HG03439 (cell line): ENCODE measurements around the gene PNMA8C.
"Not testable (repeated sequence)": the region's sequence is repeated elsewhere in the genome, so short reads cannot be mapped to it uniquely, and the experiment has no call there.

Experiments
- ATAC-seq: cut with Tn5 transposase; IDR thresholded peaks from one replicate; pipeline ENCODE4 v1.9.1; 2021; ENCODE audit warnings: mild to moderate bottlenecking, moderate library complexity; ENCODE audit not compliant: unreplicated experiment

PNMA8C gene

DNA sequence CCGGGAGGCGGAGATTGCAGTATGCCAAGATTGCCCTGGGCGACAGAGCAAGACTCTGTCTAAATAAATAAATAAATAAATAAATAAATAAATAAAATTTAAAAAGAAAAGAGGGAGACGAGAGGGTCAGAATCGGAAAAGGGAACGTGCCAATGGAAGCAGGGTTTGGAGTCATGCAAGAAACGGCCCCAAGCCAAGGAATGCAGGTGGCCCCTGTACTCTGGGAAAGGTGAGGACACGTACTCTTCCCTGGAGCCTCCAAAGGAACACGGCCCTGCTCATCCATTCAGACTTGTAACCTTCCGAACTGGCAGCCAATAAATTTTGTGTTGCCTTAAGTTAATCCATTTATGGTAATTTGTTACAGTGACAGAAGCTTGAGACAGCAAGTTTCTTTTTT, 19.9 kb upstream of the PNMA8C start:
- no peak for ATAC-seq

DNA sequence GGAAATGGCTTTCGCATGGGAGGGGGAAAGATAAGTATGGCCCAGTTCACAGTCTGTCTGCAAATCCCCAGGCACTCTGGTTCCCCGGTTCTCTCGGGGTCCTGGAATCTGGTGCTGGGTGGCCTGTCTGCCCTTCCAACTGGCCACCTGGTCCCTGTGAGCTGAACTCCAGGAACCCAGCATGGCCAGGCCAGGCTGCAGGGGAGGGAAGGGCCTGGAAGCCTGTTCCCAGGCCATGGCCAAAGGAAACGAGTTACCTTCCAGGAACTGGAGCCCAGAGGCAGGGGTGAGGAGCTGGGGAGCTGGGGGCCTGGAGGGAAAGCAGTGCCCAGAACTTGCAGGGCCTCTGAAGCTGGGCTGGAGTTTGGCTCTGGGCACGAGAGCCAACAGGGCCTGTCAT, 19.1 kb upstream of the PNMA8C start:
- ATAC-seq = no peak

- ATAC-seq = no peak
Observed at GRCh38 chr19:46447006-46447405, 18.3 kb upstream of the PNMA8C start.

GRCh38 chr19:46446021-46446420, 17.3 kb upstream of the PNMA8C start:
- ATAC-seq = no peak

DNA sequence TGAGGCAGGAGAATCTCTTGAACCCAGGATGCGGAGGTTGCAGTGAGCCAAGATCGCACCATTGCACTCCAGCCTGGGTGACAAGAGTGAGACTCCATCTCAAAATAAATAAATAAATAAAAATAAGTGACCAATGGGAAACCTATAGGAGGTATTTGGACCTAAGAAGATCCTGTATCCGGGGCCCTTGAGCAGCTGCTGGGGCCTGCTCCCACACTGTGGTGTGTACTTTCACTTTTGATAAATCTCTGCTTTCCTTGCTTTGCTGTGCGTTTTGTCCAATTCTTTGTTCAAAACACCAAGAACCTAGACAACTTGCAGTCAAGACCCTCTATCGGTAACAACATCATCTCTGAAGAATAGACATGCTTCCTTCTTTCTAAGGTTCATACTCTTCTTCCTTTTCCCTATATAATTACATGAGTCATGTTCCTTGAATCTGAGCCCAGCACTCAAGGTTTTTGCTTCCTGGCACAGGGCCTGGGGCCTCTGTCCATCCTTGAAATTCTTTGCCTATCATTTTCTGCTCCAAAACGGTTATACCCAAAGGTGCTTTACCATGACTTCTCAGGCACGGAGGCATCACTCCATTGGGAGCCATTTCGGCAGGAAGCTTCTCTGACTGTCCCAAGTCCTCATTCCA, 14.2 kb upstream of the PNMA8C start:
- no peak for ATAC-seq

DNA sequence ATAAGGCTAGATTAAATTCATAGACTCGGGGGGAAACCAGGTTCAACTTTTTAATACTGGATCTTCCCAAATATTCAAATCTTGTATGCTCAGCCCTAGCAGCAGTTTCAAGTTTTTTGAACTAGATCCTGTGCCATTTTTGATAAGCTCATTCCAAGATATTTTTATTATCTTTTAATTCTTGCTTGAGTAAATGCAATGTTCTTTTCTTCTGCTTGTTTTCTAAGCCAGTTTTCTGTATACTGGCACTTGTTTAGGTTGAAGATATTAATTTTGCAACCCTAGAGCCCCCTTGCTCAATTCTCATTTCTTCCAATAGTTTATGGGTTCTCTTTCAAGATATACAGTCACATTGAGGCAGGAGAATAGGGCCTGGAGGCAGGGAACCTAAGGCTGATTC, 13.1 kb upstream of the PNMA8C start:
- ATAC-seq = no peak

- ATAC-seq = not testable (repeated sequence)
Observed at GRCh38 chr19:46435689-46436088, 7.0 kb upstream of the PNMA8C start.

DNA sequence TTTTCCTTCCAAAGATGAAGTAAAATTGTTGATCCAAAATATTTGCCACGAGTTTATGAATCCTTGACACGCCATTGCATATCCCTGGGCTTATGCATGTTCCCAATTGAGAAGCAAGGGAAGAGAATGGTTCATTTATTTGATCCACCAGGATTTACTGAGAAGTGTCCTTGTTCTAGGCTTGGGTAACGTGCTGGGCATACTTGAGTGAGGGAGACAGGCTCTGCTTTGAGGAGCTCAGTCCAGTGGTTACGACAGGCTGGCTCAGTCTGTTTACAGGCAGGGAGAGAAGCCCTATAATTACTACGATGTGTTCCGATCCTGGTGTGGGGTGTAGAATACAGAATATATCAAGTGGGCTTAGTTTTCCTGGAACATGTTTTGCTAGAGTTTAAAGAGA, 6.3 kb upstream of the PNMA8C start:
- ATAC-seq = no peak

- not testable (repeated sequence) for ATAC-seq
Observed at GRCh38 chr19:46433470-46433869, 4.7 kb upstream of the PNMA8C start.

DNA sequence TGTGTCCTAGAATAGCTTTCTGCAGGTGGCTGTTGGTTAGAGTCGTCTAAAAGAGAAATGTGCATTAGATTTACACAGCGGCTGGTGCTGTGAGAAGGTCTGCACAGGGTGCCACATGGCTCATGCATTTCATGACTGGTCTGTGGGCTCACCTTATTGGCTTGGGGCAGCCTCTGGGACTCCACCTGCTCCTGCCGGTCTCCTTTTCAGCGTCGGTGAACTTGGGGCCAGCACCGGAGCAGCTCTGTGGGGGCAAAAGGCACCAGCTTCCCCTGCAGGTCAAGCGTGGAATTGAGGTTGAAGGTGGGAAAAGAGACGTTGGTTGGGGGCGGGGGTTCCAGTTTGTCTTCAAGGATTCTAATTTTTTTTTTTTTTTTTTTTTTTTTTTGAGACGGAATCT, 3.1 kb upstream of the PNMA8C start:
- ATAC-seq = no peak

GRCh38 chr19:46429999-46430398, 1.3 kb upstream of the PNMA8C start:
- ATAC-seq = no peak

DNA sequence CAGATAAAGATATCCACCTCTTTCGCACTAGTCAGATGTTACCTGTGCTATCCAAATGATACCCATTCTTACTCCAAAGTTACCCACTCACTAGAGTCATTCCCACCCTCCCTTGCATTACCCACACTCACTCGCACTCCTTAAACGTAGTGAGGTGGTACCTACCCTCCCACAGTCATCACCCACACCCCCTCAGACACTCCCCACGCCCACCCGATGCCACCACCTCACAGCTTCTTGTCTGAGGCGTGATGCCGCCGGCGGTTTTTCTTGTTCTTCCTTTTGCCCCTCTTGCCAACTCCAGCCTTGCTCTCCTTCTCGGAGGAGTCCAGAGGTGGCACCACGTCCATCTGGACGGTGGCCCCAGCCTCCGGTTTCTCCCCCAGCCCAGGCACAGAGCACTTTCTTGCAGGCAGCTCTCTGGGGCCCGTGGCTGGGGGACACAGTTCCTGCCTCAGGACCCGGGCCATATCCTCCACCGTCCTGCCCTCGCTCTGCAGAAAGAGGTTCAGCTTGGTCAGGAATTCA, 1.2 kb downstream of the PNMA8C start:
- ATAC-seq = no peak

- no peak for ATAC-seq
Observed at GRCh38 chr19:46426506-46427162, 2.1 kb downstream of the PNMA8C start.

DNA sequence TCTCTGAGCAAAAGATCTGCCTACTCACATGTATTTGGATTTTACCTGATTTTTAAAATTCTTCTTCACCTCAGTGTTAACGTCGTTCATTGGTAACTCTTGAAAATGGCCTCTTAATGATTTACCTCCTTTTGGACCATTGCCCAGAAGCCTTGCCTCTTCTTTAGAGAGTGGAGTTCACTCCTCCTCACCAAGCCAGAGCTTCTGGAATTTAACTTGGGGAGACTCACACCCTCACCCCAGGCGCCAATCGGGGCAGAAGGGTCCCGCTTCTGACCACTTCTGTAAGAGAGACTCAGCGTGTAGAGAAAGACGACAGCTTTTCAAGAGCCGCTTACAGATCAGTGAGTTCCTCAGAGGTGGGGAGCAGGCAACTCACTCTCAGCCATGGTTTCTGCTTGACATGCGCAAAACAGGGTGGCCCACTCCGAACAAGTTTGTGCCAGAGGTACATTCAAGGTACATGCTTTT, 2.7 kb downstream of the PNMA8C start:
- no peak for ATAC-seq

- ATAC-seq = no peak
Observed at GRCh38 chr19:46423188-46423587, 5.5 kb downstream of the PNMA8C start.

DNA sequence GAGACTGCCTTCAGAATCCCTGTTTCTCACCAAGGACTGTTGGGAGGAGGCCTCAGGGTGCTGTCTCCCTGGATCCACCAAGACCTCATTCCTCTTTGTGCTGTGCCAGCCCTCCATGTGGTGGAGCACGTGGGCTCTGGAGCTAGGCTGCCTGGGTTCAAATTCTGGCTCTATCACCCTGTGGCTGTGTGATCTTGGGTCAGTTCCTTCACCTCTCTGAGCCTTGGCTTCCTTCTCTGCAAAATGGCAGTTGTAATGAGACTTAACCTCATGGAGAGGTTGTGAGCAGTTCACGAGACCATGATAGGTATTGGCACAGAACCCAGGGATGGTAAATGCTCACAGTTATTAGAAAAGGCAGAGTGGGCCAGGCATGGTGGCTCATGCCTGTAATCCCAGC, 6.4 kb downstream of the PNMA8C start:
- no peak for ATAC-seq

GRCh38 chr19:46420056-46420455, 8.7 kb downstream of the PNMA8C start:
- no peak for ATAC-seq

DNA sequence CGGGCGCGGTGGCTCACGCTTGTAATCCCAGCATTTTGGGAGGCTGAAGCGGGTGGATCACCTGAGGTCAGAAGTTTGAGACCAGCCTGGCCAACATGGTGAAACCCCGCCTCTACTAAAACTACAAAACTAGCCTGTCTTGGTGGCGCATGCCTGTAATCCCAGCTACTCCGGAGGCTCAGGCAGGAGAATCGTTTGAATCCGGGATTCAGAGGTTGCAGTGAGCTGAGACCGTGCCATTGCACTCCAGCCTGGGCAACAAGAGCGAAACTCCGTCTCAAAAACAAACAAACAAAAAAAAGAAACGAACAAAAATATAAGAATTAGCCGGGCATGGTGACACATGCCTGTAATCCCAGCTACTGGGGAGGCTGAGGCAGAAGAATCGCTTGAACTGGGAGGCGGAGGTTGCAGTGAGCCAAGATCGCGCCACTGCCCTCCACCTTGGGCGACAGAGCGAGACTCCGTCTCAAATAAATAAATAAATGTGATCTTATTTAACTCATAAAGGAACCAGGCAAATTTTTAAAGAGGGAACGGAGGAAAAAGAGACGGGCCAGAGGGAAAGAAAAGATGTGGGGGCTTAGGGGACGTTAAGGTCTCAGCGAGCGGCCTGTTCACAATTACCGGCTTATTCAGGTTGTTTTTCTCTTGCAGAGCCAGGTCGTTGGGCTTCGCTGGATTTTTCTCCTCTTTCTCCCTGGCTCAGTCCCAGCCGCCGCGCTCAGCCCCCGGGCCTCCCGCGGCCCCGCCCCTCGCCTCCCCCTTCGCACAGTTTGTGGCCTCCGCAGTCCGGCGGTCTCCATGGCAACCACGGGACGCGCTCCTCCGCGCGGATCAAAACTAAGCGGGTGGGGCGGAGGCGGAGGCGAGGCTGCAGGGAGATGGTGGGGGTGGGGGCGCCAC, 12.7 kb downstream of the PNMA8C start:
- not testable (repeated sequence) for ATAC-seq

DNA sequence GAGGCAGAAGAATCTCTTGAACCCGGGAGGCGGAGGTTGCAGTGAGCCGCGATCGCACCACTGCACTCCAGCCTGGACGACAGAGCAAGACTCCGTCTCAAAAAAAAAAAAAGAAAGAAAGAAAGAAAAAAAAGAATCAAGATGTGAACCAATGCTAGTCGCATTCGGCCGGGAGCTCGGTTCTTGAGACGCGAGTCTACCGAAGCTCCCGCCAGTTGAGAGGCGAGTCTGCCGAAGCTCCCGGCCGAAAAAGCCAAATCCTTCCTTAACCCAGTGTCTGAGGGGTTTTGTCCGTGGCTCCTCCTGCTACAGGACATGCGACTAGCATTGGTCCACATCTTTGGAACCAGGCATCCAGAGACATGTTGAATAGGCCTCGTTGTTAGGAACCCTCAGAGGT, 13.8 kb downstream of the PNMA8C start:
- not testable (repeated sequence) for ATAC-seq

- no peak for ATAC-seq
Observed at GRCh38 chr19:46413262-46414031, 15.3 kb downstream of the PNMA8C start, which contains the start of gene CCDC8. Gene CCDC8, minus strand, starts transcription at chr19:46413564. Its CDS starts 754 bp downstream, at chr19:46412810.
